GM12873 (cell line): Measurements from ENCODE around the gene TNFRSF25.

ENCODE experiments used
- CTCF ChIP-seq: IDR thresholded peaks from 2 replicates; pipeline ENCODE4 v1.5.1; 2012; ENCODE audit warnings: low read depth, mild to moderate bottlenecking, moderate library complexity, low read length, control low read depth; ENCODE audit not compliant: insufficient read depth; ENCODE audit errors: missing control alignments

The TNFRSF25 gene

GRCh38 chr1:6470132-6471085 is 4.4 kb upstream of the TNFRSF25 start:
- TF ChIP-seq CTCF = no peak

GRCh38 chr1:6468729-6469461 is 2.9 kb upstream of the TNFRSF25 start:
- no peak for TF ChIP-seq CTCF

GRCh38 chr1:6467744-6468688 is 2.0 kb upstream of the TNFRSF25 start:
- no peak for TF ChIP-seq CTCF

GRCh38 chr1:6467224-6467623 is 1.3 kb upstream of the TNFRSF25 start:
- TF ChIP-seq CTCF = no peak

GRCh38 chr1:6466751-6467150 is 778 bp upstream of the TNFRSF25 start:
- no peak for TF ChIP-seq CTCF

GRCh38 chr1:6465461-6466005 is 440 bp downstream of the TNFRSF25 start:
- TF ChIP-seq CTCF = no peak
